ENCODE measurements around the gene EP400.

GRCh38 chr12:132028111-132028510, 78.4 kb downstream of the EP400 start:
- TF ChIP-seq POLR2A (IDR thresholded peaks at IDR 0.05) (no peak), CTCF (IDR thresholded peaks at IDR 0.05) (no peak)
